GM23338 (cell line): ENCODE data around the gene GRK5.

Source experiments
- CREB1 ChIP-seq: fragments of 250-450 bp; sonication (Bioruptor Pico); IDR thresholded peaks from 2 replicates; pipeline ENCODE4 v1.5.0; 2020; ENCODE audit warnings: low read depth, mild to moderate bottlenecking, moderate library complexity
- CTCF ChIP-seq, 2 experiments: fragments of 200-600 bp in 1 of 2; sonication (generic) in 1 of 2; conservative IDR thresholded peaks; 2 replicates each; pipeline versions ENCODE4 v1.5.1 to v1.6.1; 2016 to 2017; ENCODE audit warnings: antibody characterized with exemption in 2 of 2, low read depth in 2 of 2, mild to moderate bottlenecking in 2 of 2, moderate library complexity in 1 of 2
- EZH2 ChIP-seq: fragments of 200-600 bp; sonication (generic); IDR thresholded peaks from one replicate; pipeline ENCODE4 v1.8.0; 2017; ENCODE audit warnings: antibody characterized with exemption, mild to moderate bottlenecking, low read depth; ENCODE audit not compliant: unreplicated experiment

- TF ChIP-seq EZH2, result no peak
- no peak for TF ChIP-seq CTCF (conservative IDR thresholded peaks at IDR 0.05; ENCODE audit: low read depth in 2 of 2)
- no peak for TF ChIP-seq CREB1
Observed at GRCh38 chr10:119361037-119361436, 153.7 kb downstream of the GRK5 start.
